Activated B cell treated with CpG ODN at 0.5 μM for 24 hours (primary cell): ENCODE data around the gene INPP5A. TPM values are rescaled to one million over a fixed set of nuclear protein-coding genes. Genes with fewer than 3 reads are reported as not detected.

ENCODE experiments used
- ATAC-seq: fragments of 200-7000 bp; cut with Tn5 transposase; one replicate; pipeline ENCODE4 v1.10.0; 2021; ENCODE audit warnings: low read depth, mild to moderate bottlenecking, moderate library complexity
- CTCF ChIA-PET: fragments of 350-600 bp; sonication (Branson Sonifier 250); formaldehyde crosslinking; loops from one replicate; lab custom pipeline; 2021; ENCODE audit warnings: antibody characterized with exemption; lab: Charles Lee
- POLR2A ChIA-PET: fragments of 350-600 bp; sonication (Branson Sonifier 250); formaldehyde crosslinking; loops from one replicate; lab custom pipeline; 2021; ENCODE audit warnings: antibody characterized with exemption; lab: Charles Lee
- DNase-seq: peaks from one replicate; pipeline ENCODE4 v3.0.0; 2022
- H3K27ac Mint-ChIP-seq: one replicate; pipeline ENCODE4 v1.8.0; 2020; ENCODE audit warnings: mixed read lengths
- H3K27me3 Mint-ChIP-seq: one replicate; pipeline ENCODE4 v1.8.0; 2021; ENCODE audit warnings: mixed read lengths
- H3K36me3 Mint-ChIP-seq: one replicate; pipeline ENCODE4 v1.8.0; 2021; ENCODE audit warnings: low read depth, mixed read lengths
- H3K4me1 Mint-ChIP-seq: one replicate; pipeline ENCODE4 v1.8.0; 2021; ENCODE audit warnings: mixed read lengths
- H3K4me3 Mint-ChIP-seq: one replicate; pipeline ENCODE4 v1.8.0; 2020; ENCODE audit warnings: mild to moderate bottlenecking, mixed read lengths
- H3K9me3 Mint-ChIP-seq: one replicate; pipeline ENCODE4 v1.8.0; 2020; ENCODE audit warnings: mixed read lengths
- intact Hi-C: fragments of 100-400 bp; cut with micrococcal nuclease; formaldehyde crosslinking; loops from one replicate; pipeline ENCODE4 v1.15.1; 2024
- total RNA-seq: library from RNA; stranded (reverse); gene quantifications from 2 replicates; pipeline ENCODE4 v1.2.3, GENCODE V29; 2022
- TF ChIP-seq, protein P1 (sequence below): fragments of 200-600 bp; IDR thresholded peaks from one replicate; pipeline ENCODE4 v1.8.0; 2022; ENCODE audit warnings: antibody characterized with exemption, mild to moderate bottlenecking

Gene INPP5A
- total RNA-seq, 1 donor from 2014 or later = 24.9 TPM

GRCh38 chr10:132745971-132746370 is 208.4 kb downstream of the INPP5A start:
- Mint-ChIP-seq H3K27ac (no peak overlapping the region), H3K36me3 (peaks cover 42% of the 10 kb centered on the region), H3K27me3 (no peaks in the 10 kb centered on the region), H3K4me1 (no peaks in the 10 kb centered on the region), H3K4me3 (no peak overlapping the region), H3K9me3 (no peaks in the 10 kb centered on the region)
- no peak for DNase-seq
- no peak for ATAC-seq
- TF ChIP-seq, protein P1, sequence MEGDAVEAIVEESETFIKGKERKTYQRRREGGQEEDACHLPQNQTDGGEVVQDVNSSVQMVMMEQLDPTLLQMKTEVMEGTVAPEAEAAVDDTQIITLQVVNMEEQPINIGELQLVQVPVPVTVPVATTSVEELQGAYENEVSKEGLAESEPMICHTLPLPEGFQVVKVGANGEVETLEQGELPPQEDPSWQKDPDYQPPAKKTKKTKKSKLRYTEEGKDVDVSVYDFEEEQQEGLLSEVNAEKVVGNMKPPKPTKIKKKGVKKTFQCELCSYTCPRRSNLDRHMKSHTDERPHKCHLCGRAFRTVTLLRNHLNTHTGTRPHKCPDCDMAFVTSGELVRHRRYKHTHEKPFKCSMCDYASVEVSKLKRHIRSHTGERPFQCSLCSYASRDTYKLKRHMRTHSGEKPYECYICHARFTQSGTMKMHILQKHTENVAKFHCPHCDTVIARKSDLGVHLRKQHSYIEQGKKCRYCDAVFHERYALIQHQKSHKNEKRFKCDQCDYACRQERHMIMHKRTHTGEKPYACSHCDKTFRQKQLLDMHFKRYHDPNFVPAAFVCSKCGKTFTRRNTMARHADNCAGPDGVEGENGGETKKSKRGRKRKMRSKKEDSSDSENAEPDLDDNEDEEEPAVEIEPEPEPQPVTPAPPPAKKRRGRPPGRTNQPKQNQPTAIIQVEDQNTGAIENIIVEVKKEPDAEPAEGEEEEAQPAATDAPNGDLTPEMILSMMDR = no peak
- intact Hi-C loops = no loop called here
- CTCF ChIA-PET = no interaction called here
- POLR2A ChIA-PET = no interaction called here

- TF ChIP-seq, protein P1 = no peak
- DNase-seq (no peak), ATAC-seq (no peak)
- Mint-ChIP-seq H3K9me3 (no peaks in the 10 kb centered on the region), H3K36me3 (peaks cover 41% of the 10 kb centered on the region), H3K27ac (no peak overlapping the region), H3K27me3 (no peaks in the 10 kb centered on the region), H3K4me3 (no peak overlapping the region), H3K4me1 (no peaks in the 10 kb centered on the region)
- CTCF ChIA-PET = no interaction called here
- intact Hi-C loops = no loop called here
- POLR2A ChIA-PET = no interaction called here
Measured at GRCh38 chr10:132746386-132746785, 208.8 kb downstream of the INPP5A start.

- no peak for DNase-seq
- Mint-ChIP-seq H3K36me3 (peaks cover 38% of the 10 kb centered on the region), H3K27me3 (no peaks in the 10 kb centered on the region), H3K27ac (no peak overlapping the region), H3K4me1 (no peaks in the 10 kb centered on the region), H3K9me3 (no peaks in the 10 kb centered on the region), H3K4me3 (no peak overlapping the region)
- no peak for ATAC-seq
- TF ChIP-seq, protein P1 = no peak
- CTCF ChIA-PET = no interaction called here
- POLR2A ChIA-PET = no interaction called here
- intact Hi-C loops = no loop called here
Measured at GRCh38 chr10:132746801-132747625, 209.4 kb downstream of the INPP5A start.

DNA sequence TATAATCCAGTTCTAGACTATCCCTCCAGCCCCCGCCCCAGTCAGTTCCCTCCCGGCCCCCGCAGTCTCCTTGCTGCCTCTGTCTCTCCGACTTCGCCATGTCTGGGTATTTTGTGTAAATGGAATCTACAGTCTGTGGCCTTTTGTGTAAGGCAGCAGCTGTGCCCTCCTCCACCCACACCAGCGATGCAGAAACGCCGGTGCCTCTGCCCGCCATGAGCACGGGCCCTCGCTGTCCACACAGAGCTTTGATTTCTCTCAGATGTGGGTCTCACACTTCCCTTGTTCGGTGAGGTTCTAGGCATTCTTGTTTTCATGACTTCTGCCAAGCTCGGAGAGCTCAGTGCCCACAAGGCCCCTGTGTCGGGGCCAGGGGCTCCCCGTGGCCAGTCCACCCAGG is 210.5 kb downstream of the INPP5A start:
- TF ChIP-seq, protein P1 = no peak
- H3K36me3 Mint-ChIP-seq = peaks cover 45% of the 10 kb centered on the region
- ChIA-PET CTCF (no interaction called here), POLR2A (no interaction called here)
- no peak overlapping the region for H3K27ac Mint-ChIP-seq
- no peaks in the 10 kb centered on the region for H3K27me3 Mint-ChIP-seq
- H3K4me1 Mint-ChIP-seq = no peaks in the 10 kb centered on the region
- no peak for DNase-seq
- intact Hi-C loops = no loop called here
- ATAC-seq = no peak
- H3K9me3 Mint-ChIP-seq = no peaks in the 10 kb centered on the region
- H3K4me3 Mint-ChIP-seq = no peak overlapping the region

DNA sequence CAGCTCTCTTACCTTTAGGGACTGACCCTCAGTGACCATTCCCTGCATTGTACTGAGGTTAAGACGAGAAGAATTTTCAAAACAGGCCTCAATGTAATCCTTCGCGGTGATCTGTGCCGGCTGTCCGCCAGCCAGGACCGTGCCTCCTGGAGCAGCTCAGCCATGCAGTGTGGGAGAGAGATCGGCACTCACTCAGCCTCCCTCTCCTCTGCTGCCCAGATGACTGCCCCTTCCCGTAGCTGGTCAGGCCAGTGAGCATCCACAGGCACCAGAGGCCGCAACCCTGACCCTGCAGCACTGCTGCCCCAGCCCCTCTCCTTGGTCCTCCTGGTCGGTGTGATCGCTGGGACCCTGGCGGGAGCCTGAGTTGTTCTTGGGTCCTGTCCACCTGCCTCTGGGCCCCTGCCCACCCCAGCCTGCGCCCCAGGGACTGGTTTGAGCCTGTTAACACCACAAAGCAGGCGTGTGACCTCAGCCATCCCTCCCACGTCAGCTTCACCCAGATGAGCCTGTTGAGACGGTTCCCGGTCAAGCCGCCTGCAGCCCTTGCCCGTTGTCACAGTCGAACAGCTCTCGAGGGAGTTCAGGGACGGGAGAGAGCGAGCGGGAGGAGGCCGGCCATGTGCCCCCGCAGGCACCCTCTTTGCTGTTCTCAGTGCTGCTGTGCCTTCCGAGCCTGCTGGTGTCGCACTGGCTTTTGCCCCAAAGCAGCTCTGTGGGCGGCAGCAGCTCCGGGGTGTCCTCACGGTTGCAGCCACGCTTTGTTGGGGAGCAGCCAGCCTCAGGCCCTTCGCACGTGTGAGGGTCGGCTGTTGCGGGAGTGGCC is 211.2 kb downstream of the INPP5A start:
- ATAC-seq (no peak), DNase-seq (no peak)
- intact Hi-C loops = no loop called here
- ChIA-PET POLR2A (no interaction called here), CTCF (no interaction called here)
- Mint-ChIP-seq H3K4me1 (no peaks in the 10 kb centered on the region), H3K9me3 (no peaks in the 10 kb centered on the region), H3K4me3 (no peak overlapping the region), H3K27me3 (no peaks in the 10 kb centered on the region), H3K27ac (no peak overlapping the region), H3K36me3 (peaks cover 46% of the 10 kb centered on the region)
- TF ChIP-seq, protein P1 = no peak
